Smooth muscle cell (in vitro differentiated cells): ENCODE measurements around the gene THNSL1. TPM values are rescaled to one million over a fixed set of nuclear protein-coding genes. Genes with fewer than 3 reads are reported as not detected.

Experiments used
- DNase-seq: peaks from one replicate; lab custom pipeline; 2025; ENCODE audit not compliant: unreplicated experiment; lab: John Stamatoyannopoulos, UW
- H2AFZ ChIP-seq: fragments of 200-600 bp; sonication (generic); 2 replicates; pipeline ENCODE4 v1.6.0; 2016; ENCODE audit warnings: antibody characterized with exemption, low read depth, mild to moderate bottlenecking
- H3F3A ChIP-seq: fragments of 200-600 bp; sonication (generic); 2 replicates; pipeline ENCODE4 v1.6.0; 2017; ENCODE audit warnings: antibody characterized with exemption, low read depth
- H3K27ac ChIP-seq: fragments of 200-600 bp; sonication (generic); 2 replicates; pipeline ENCODE4 v1.5.1; 2016; ENCODE audit warnings: low read depth, mild to moderate bottlenecking
- H3K27me3 ChIP-seq: fragments of 200-600 bp; sonication (generic); 2 replicates; pipeline ENCODE4 v1.6.1; 2016; ENCODE audit warnings: low read depth, mild to moderate bottlenecking
- H3K36me3 ChIP-seq: fragments of 200-600 bp; sonication (generic); 2 replicates; pipeline ENCODE4 v1.5.1; 2016; ENCODE audit warnings: low read depth
- H3K4me1 ChIP-seq: fragments of 200-600 bp; sonication (generic); 2 replicates; pipeline ENCODE4 v1.5.1; 2016; ENCODE audit warnings: low read depth
- H3K4me2 ChIP-seq: fragments of 200-600 bp; sonication (generic); 2 replicates; pipeline ENCODE4 v1.6.0; 2016; ENCODE audit warnings: mild to moderate bottlenecking
- H3K4me3 ChIP-seq: fragments of 200-600 bp; sonication (generic); 2 replicates; pipeline ENCODE4 v1.5.1; 2016; ENCODE audit warnings: mild to moderate bottlenecking
- H3K79me2 ChIP-seq: fragments of 200-600 bp; sonication (generic); 2 replicates; pipeline ENCODE4 v1.6.0; 2016; ENCODE audit warnings: low read depth, mild to moderate bottlenecking
- H3K9ac ChIP-seq: fragments of 200-600 bp; sonication (generic); 2 replicates; pipeline ENCODE4 v1.6.0; 2016; ENCODE audit warnings: low read depth
- H3K9me3 ChIP-seq: fragments of 200-600 bp; sonication (generic); replicated peaks from 2 replicates; pipeline ENCODE4 v1.5.1; 2016; ENCODE audit warnings: low read depth
- H4K20me1 ChIP-seq: fragments of 200-600 bp; sonication (generic); 2 replicates; pipeline ENCODE4 v1.6.0; 2016; ENCODE audit warnings: low read depth
- CTCF ChIP-seq: fragments of 200-600 bp; sonication (generic); IDR thresholded peaks from 2 replicates; pipeline ENCODE4 v1.5.1; 2017; ENCODE audit warnings: borderline replicate concordance, mild to moderate bottlenecking, antibody characterized with exemption; ENCODE audit not compliant: insufficient read depth, poor library complexity, severe bottlenecking
- WGBS: methylation state at CpG from one replicate; pipeline ENCODE4 v1.1.7; 2016; ENCODE audit warnings: low lambda C conversion rate; 5-methylcytosine and 5-hydroxymethylcytosine counted together
- polyA plus RNA-seq: library from polyadenylated mRNA; unstranded; fragments of >200 nt; fragmentation: Nextera tagmentation; extraction: Ambion mirVana; gene quantifications from 2 replicates; pipeline ENCODE4 v1.2.1, GENCODE V29; 2016
- total RNA-seq: library from RNA; depleted of rRNA; stranded (reverse); fragments of >200 nt; gene quantifications from 2 replicates; pipeline ENCODE4 v1.2.3, GENCODE V29; 2014

THNSL1 gene
- total and polyA plus RNA-seq, 2 experiments from 2014 or later, result 2.5 to 2.6 TPM

DNA sequence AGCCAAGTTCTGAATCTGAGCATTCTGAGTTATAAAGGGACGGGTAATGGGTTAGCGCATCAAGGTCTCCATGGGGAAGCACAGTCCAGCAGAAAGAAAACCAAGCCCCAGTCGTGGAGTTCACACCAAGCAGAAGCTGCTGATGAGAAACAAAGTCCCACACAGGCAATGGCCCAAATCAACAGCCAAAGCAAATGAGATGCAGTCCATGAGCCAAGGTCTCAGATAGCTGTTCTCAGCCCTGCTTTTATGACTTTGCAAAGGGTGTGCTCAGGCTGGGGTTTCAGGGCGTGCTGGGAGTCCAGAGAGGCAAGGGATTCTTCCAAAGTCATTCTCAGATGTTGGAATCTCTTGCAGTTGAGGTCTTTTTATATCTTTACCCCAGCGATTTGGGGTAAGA lies 32.0 kb downstream of the THNSL1 start:
- no peaks in the 10 kb centered on the region for H3K79me2 ChIP-seq
- no peak overlapping the region for H2AFZ ChIP-seq
- H3K9me3 ChIP-seq, result peaks cover 5% of the 10 kb centered on the region
- H3K4me1 ChIP-seq, result no peaks in the 10 kb centered on the region
- H4K20me1 ChIP-seq, result no peaks in the 10 kb centered on the region
- no peaks in the 10 kb centered on the region for H3F3A ChIP-seq
- no peak for DNase-seq
- no peaks in the 10 kb centered on the region for H3K36me3 ChIP-seq
- H3K27me3 ChIP-seq, result no peaks in the 10 kb centered on the region
- no peak overlapping the region for H3K27ac ChIP-seq
- no peak overlapping the region for H3K4me2 ChIP-seq
- 87% methylated on average over 5 of the region's 5 CpGs for WGBS
- H3K4me3 ChIP-seq, result no peak overlapping the region
- TF ChIP-seq CTCF, result no peak
- H3K9ac ChIP-seq, result no peak overlapping the region

GRCh38 chr10:25049966-25050365 lies 33.6 kb downstream of the THNSL1 start:
- no peaks in the 10 kb centered on the region for H4K20me1 ChIP-seq
- no peak overlapping the region for H3K4me3 ChIP-seq
- H3K36me3 ChIP-seq, result no peaks in the 10 kb centered on the region
- 100% methylated on average over 2 of the region's 2 CpGs for WGBS
- TF ChIP-seq CTCF, result no peak
- H3K79me2 ChIP-seq, result no peaks in the 10 kb centered on the region
- no peaks in the 10 kb centered on the region for H3F3A ChIP-seq
- no peak for DNase-seq
- no peaks in the 10 kb centered on the region for H3K4me1 ChIP-seq
- no peak overlapping the region for H3K9ac ChIP-seq
- H3K9me3 ChIP-seq, result peaks cover 5% of the 10 kb centered on the region
- H3K4me2 ChIP-seq, result no peak overlapping the region
- no peaks in the 10 kb centered on the region for H3K27me3 ChIP-seq
- H2AFZ ChIP-seq, result no peak overlapping the region
- H3K27ac ChIP-seq, result no peak overlapping the region

- Histone ChIP-seq H3K27me3 (no peaks in the 10 kb centered on the region), H4K20me1 (no peaks in the 10 kb centered on the region), H3K9ac (no peak overlapping the region), H3K4me2 (no peak overlapping the region), H3K9me3 (peaks cover 5% of the 10 kb centered on the region), H3K4me3 (no peak overlapping the region), H3K4me1 (no peaks in the 10 kb centered on the region), H3K79me2 (no peaks in the 10 kb centered on the region), H3F3A (no peaks in the 10 kb centered on the region), H3K36me3 (no peaks in the 10 kb centered on the region), H3K27ac (no peak overlapping the region), H2AFZ (no peak overlapping the region)
- TF ChIP-seq CTCF, result no peak
- 91% methylated on average over 9 of the region's 9 CpGs for WGBS
- no peak for DNase-seq
Measured at GRCh38 chr10:25050402-25050801, 34.0 kb downstream of the THNSL1 start.

DNA sequence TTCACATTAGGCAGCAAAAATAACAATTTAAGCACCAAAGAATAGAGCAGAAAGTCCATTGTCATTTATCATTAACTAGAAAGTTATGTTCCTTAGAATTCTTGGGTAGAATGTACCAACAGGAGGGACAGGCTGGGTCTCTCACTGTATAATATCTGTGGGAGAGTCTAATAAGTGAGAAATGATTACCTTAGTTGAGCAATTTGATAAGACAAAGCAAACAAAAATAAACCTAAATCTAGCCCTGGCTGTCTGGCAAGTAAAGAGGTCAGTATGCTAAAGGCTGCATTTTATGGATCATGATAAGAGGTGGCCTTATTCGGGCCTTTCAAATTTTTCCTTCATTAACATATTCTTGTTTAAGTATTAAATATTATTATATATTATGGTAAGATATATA lies 35.6 kb downstream of the THNSL1 start:
- H3F3A ChIP-seq, result no peaks in the 10 kb centered on the region
- no peaks in the 10 kb centered on the region for H3K27me3 ChIP-seq
- H3K4me1 ChIP-seq, result no peaks in the 10 kb centered on the region
- H2AFZ ChIP-seq, result no peak overlapping the region
- no peak overlapping the region for H3K27ac ChIP-seq
- no peaks in the 10 kb centered on the region for H3K36me3 ChIP-seq
- H4K20me1 ChIP-seq, result no peaks in the 10 kb centered on the region
- 91% methylated on average over 1 of the region's 1 CpG for WGBS
- H3K9me3 ChIP-seq, result peaks cover 5% of the 10 kb centered on the region
- no peak overlapping the region for H3K4me2 ChIP-seq
- H3K4me3 ChIP-seq, result no peak overlapping the region
- no peaks in the 10 kb centered on the region for H3K79me2 ChIP-seq
- H3K9ac ChIP-seq, result no peak overlapping the region
- DNase-seq, result no peak
- TF ChIP-seq CTCF, result no peak
